ENCODE measurements around the gene SEPHS1. TPM values are rescaled to one million over a fixed set of nuclear protein-coding genes. Genes with fewer than 3 reads are reported as not detected.

Gene SEPHS1
- total RNA-seq, 1 donor from 2014 or later: 51.1 TPM

DNA sequence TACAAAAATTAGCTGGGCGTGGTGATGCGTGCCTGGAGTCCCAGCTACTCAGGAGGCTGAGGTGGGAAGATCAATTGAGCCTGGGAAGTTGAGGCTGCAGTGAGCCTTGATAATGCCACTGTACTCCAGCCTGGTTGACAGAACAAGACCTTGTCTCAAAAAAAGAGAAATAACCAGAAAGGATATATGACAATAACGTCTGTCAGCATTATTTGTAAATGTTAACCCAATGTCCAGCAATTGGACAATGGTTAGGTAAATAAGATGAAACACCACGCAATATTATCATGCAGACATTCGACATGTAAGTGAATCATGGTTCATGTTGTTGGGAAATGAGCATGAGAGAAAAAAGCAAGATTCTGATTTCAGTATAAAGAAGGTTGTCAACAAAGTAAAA, 44.6 kb upstream of the SEPHS1 start:
- no peaks in the 10 kb centered on the region for H3K36me3 Mint-ChIP-seq (ENCODE audit: unreplicated experiment)
- H3K9me3 Mint-ChIP-seq (ENCODE audit: unreplicated experiment): no peaks in the 10 kb centered on the region
- no peaks in the 10 kb centered on the region for H3K4me1 Mint-ChIP-seq (ENCODE audit: low read depth, unreplicated experiment)
- no peak overlapping the region for H3K27ac Mint-ChIP-seq (ENCODE audit: unreplicated experiment)
- no peak for DNase-seq
- no peak for TF ChIP-seq CTCF (IDR thresholded peaks at IDR 0.05; ENCODE audit: partially characterized antibody, unreplicated experiment)
- no peak overlapping the region for H3K4me3 Mint-ChIP-seq (ENCODE audit: unreplicated experiment)
- peaks cover 2% of the 10 kb centered on the region for H3K27me3 Mint-ChIP-seq (ENCODE audit: unreplicated experiment)

DNA sequence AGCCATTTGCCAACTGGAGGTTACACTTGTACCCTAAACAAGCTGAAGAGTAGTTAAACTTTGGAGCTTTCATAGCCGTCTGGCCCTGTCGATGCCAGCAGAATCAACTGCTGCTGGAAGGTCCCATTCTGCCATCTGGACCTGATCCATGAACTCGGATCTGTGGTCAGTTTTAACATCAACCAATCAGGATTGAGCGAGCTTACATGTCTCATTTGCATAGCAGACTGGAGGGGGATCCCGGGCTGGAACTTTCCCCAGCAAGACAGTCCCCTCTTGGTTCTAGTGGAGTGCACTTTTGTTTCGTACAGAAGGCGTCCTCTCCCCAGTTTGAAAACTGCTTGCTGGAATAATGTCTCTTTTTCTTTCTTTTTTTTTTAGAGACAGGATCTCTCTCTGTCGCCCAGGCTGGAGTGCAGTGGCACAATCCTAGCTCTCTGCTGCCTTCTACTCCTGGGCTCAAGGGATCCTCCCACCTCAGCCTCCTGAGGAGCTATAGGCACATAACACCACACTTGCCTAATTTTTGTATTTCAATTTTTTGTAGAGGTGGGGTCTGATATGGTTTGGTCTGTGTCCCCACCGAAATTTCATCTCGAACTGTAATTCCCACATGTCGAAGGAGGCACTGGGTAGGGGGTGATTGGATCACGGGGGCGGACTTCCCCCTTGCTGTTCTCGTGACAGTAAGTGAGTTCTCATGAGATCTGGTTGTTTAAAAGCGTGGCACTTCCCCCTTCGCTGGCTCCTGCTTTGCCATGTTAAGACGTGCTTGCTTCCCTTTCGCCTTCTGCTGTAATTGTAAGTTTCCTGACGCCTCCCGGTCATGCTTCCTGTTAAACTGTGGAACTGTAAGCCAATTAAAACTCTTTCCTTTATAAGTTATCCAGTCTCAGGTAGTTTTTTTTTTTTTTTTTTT, 42.8 kb upstream of the SEPHS1 start:
- Mint-ChIP-seq H3K4me1 (ENCODE audit: low read depth, unreplicated experiment) (no peaks in the 10 kb centered on the region), H3K27ac (ENCODE audit: unreplicated experiment) (no peak overlapping the region)
- no peak for DNase-seq

GRCh38 chr10:13388478-13389230, 40.6 kb upstream of the SEPHS1 start:
- H3K27ac Mint-ChIP-seq (ENCODE audit: unreplicated experiment): no peak overlapping the region
- no peaks in the 10 kb centered on the region for H3K9me3 Mint-ChIP-seq (ENCODE audit: unreplicated experiment)
- no peaks in the 10 kb centered on the region for H3K36me3 Mint-ChIP-seq (ENCODE audit: unreplicated experiment)
- no peak for TF ChIP-seq CTCF (IDR thresholded peaks at IDR 0.05; ENCODE audit: partially characterized antibody, unreplicated experiment)
- DNase-seq: no peak
- no peak overlapping the region for H3K4me3 Mint-ChIP-seq (ENCODE audit: unreplicated experiment)
- peaks cover 2% of the 10 kb centered on the region for H3K27me3 Mint-ChIP-seq (ENCODE audit: unreplicated experiment)
- H3K4me1 Mint-ChIP-seq (ENCODE audit: low read depth, unreplicated experiment): no peaks in the 10 kb centered on the region

More for the DNA sequence above, 42.8 kb upstream of the SEPHS1 start:
- peaks cover 2% of the 10 kb centered on the region for H3K27me3 Mint-ChIP-seq (ENCODE audit: unreplicated experiment)
- no peaks in the 10 kb centered on the region for H3K36me3 Mint-ChIP-seq (ENCODE audit: unreplicated experiment)
- no peak overlapping the region for H3K4me3 Mint-ChIP-seq (ENCODE audit: unreplicated experiment)
- H3K9me3 Mint-ChIP-seq (ENCODE audit: unreplicated experiment): no peaks in the 10 kb centered on the region
- TF ChIP-seq CTCF (IDR thresholded peaks at IDR 0.05; ENCODE audit: partially characterized antibody, unreplicated experiment): no peak

DNA sequence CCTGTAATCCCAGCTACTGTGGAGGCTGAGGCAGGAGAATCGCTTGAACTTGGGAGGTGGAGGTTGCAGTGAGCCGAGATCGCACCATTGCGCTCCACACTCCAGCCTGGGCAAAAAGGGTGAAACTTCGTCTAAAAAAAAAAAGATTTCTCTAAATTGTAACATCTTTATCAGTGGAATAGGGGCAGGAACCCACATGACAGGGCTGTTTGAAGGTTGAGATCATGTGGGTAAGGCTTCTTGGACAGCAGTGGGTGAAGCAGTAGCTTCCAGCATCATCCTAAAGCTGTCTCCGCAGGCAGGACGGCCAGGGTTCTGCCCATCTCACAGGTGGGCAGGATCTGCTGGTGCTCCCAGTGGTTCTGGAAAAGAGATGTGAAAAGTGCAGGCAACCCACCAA, 37.9 kb upstream of the SEPHS1 start:
- no peak for DNase-seq
- H3K4me3 Mint-ChIP-seq (ENCODE audit: unreplicated experiment): no peak overlapping the region
- no peaks in the 10 kb centered on the region for H3K9me3 Mint-ChIP-seq (ENCODE audit: unreplicated experiment)
- no peaks in the 10 kb centered on the region for H3K36me3 Mint-ChIP-seq (ENCODE audit: unreplicated experiment)
- H3K4me1 Mint-ChIP-seq (ENCODE audit: low read depth, unreplicated experiment): no peaks in the 10 kb centered on the region
- TF ChIP-seq CTCF (IDR thresholded peaks at IDR 0.05; ENCODE audit: partially characterized antibody, unreplicated experiment): no peak
- peaks cover 8% of the 10 kb centered on the region for H3K27me3 Mint-ChIP-seq (ENCODE audit: unreplicated experiment)
- no peak overlapping the region for H3K27ac Mint-ChIP-seq (ENCODE audit: unreplicated experiment)

DNA sequence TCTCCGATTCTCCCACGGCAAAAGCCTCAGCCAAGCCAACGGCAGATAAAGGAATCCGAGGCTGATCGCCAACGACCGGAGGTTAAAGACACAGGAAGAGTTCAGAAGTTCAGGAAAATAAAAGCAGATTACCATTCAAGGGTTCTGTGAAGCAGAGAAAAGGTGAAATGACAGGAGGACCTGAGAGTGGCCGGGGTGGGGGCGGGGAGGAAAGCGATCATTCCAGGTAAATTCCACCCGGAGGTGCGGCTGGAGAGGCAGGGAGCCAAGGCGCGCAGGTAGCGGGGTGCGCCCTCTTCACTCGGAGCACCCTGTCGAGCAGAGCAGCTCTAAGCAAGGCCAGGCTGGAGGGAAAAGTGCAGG, 35.3 kb upstream of the SEPHS1 start:
- no peak overlapping the region for H3K27ac Mint-ChIP-seq (ENCODE audit: unreplicated experiment)
- TF ChIP-seq CTCF (IDR thresholded peaks at IDR 0.05; ENCODE audit: partially characterized antibody, unreplicated experiment): no peak
- H3K9me3 Mint-ChIP-seq (ENCODE audit: unreplicated experiment): peaks cover 2% of the 10 kb centered on the region
- no peak overlapping the region for H3K4me3 Mint-ChIP-seq (ENCODE audit: unreplicated experiment)
- peaks cover 8% of the 10 kb centered on the region for H3K27me3 Mint-ChIP-seq (ENCODE audit: unreplicated experiment)
- H3K4me1 Mint-ChIP-seq (ENCODE audit: low read depth, unreplicated experiment): no peaks in the 10 kb centered on the region
- no peak for DNase-seq
- H3K36me3 Mint-ChIP-seq (ENCODE audit: unreplicated experiment): no peaks in the 10 kb centered on the region
